ENCODE measurements around the gene PCGF1. TPM values are rescaled to one million over a fixed set of nuclear protein-coding genes. Genes with fewer than 3 reads are reported as not detected.

PCGF1 gene
- total and polyA plus RNA-seq, 9 of the 15 experiments (the other 6 are each of a cell fraction or from before 2014, with no cell fraction given), result 20.3 to 45.7 (median 29.3) TPM

DNA sequence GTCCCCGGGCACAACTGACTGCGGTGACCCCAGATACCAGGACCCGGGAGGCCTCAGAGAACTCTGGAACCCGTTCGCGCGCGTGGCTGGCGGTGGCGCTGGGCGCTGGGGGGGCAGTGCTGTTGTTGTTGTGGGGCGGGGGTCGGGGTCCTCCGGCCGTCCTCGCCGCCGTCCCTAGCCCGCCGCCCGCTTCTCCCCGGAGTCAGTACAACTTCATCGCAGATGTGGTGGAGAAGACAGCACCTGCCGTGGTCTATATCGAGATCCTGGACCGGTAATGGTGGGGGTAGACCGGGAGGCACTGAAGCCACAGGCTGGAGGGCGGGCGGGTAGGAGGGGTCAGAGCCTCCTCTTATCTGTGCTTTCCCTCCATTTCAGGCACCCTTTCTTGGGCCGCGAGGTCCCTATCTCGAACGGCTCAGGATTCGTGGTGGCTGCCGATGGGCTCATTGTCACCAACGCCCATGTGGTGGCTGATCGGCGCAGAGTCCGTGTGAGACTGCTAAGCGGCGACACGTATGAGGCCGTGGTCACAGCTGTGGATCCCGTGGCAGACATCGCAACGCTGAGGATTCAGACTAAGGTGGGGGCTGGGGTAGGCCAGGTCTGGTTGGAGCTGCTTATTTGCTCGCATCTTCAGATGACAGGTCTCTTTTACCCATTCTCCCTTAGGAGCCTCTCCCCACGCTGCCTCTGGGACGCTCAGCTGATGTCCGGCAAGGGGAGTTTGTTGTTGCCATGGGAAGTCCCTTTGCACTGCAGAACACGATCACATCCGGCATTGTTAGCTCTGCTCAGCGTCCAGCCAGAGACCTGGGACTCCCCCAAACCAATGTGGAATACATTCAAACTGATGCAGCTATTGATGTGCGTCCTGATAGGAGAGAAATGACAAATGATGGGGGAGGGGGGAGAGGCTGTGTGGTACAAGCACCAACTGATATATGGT is 23.0 kb upstream of the PCGF1 start (continued):
- TF ChIP-seq ZBTB43 (CRISPR knock-in tag; IDR thresholded peaks at IDR 0.05) (no peak), ETS1 (conservative IDR thresholded peaks at IDR 0.05; ENCODE audit: control insufficient read depth, low read depth, low read length) (0 out of 2 replicates have a peak, but pooled peaks have one; percentile 39), RFX1 (IDR thresholded peaks at IDR 0.05) (no peak; the same call in 1 of the 2 replicates), PURB (CRISPR knock-in tag; IDR thresholded peaks at IDR 0.05; ENCODE audit: low read depth) (no peak), LEF1 (IDR thresholded peaks at IDR 0.05) (peak; percentile 71; the same call in 1 of the 2 replicates), RREB1 (CRISPR knock-in tag; IDR thresholded peaks at IDR 0.05) (no peak), ATF7 (IDR thresholded peaks at IDR 0.05) (no peak), POLR2G (IDR thresholded peaks at IDR 0.05; ENCODE audit: low read depth, low read length) (peak; percentile 68), TSHZ1 (CRISPR knock-in tag; IDR thresholded peaks at IDR 0.05) (no peak), ADNP (tag; IDR thresholded peaks at IDR 0.05) (no peak), FUS (optimal IDR thresholded peaks at IDR 0.05; ENCODE audit: low read depth, low read length) (no peak), MEF2D (tag; conservative IDR thresholded peaks at IDR 0.05; ENCODE audit: low read depth) (0 out of 2 replicates have a peak, but pooled peaks have one; percentile 21)

Measured in K562 (cell line).